ENCODE measurements around the gene TRPM6.
A peak's percentile ranks its signal among the peaks of the same experiment; 100 is the strongest.

Gene TRPM6, protein sequence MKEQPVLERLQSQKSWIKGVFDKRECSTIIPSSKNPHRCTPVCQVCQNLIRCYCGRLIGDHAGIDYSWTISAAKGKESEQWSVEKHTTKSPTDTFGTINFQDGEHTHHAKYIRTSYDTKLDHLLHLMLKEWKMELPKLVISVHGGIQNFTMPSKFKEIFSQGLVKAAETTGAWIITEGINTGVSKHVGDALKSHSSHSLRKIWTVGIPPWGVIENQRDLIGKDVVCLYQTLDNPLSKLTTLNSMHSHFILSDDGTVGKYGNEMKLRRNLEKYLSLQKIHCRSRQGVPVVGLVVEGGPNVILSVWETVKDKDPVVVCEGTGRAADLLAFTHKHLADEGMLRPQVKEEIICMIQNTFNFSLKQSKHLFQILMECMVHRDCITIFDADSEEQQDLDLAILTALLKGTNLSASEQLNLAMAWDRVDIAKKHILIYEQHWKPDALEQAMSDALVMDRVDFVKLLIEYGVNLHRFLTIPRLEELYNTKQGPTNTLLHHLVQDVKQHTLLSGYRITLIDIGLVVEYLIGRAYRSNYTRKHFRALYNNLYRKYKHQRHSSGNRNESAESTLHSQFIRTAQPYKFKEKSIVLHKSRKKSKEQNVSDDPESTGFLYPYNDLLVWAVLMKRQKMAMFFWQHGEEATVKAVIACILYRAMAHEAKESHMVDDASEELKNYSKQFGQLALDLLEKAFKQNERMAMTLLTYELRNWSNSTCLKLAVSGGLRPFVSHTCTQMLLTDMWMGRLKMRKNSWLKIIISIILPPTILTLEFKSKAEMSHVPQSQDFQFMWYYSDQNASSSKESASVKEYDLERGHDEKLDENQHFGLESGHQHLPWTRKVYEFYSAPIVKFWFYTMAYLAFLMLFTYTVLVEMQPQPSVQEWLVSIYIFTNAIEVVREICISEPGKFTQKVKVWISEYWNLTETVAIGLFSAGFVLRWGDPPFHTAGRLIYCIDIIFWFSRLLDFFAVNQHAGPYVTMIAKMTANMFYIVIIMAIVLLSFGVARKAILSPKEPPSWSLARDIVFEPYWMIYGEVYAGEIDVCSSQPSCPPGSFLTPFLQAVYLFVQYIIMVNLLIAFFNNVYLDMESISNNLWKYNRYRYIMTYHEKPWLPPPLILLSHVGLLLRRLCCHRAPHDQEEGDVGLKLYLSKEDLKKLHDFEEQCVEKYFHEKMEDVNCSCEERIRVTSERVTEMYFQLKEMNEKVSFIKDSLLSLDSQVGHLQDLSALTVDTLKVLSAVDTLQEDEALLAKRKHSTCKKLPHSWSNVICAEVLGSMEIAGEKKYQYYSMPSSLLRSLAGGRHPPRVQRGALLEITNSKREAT (N-terminal part only)

DNA sequence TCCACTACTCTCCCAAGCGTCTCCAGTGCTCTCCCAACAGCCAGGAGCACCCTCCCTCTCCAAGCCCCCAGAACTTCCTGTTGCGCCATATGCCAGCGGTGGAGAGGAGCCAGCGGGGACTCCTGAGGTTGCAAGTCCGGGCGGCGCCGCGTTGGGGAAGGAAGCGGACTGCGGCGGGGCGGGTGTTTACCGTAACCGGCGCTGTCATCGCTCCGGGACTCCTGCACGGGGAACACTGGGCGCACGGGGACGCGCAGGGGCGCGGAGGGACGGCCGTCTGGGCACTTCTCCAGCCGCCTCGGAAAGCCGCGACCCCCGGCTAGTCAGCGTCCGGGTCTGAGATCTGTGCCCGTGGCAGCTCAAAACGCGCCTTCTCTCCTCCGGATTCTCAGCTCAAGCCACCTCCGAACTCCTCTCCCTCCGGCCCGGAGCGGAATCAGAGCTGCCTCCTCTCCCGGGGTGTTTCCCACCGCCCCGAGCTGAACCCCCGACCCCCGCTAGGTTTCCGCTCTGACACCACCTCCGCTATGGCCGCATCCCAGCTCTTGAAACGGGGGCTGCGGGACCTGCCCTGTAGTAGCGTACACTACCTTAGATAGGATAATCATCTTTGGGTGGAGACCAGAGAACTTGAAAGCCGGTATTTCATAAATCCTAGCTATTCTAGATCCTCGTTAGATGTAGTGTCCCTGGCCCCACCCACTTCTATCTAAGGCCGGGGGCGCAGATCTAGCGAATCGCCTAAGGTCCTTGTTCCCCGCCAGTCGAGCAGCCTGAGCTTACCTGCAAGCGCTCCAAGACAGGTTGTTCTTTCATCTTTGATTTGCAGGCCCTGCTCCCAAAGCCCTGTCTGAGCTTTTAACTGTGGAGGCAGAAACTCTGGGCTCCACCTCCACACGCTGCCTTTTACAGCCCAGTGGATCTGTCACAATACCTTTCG is at the start of gene TRPM6:
TRPM6 (minus strand) TSS at position 881 of the 940 bp plus-strand sequence; CDS start at position 816, 65 bp downstream.
- no peak for TF ChIP-seq EZH2 (optimal IDR thresholded peaks at IDR 0.05; ENCODE audit: low read depth, low read length)
- TF ChIP-seq, protein P1, sequence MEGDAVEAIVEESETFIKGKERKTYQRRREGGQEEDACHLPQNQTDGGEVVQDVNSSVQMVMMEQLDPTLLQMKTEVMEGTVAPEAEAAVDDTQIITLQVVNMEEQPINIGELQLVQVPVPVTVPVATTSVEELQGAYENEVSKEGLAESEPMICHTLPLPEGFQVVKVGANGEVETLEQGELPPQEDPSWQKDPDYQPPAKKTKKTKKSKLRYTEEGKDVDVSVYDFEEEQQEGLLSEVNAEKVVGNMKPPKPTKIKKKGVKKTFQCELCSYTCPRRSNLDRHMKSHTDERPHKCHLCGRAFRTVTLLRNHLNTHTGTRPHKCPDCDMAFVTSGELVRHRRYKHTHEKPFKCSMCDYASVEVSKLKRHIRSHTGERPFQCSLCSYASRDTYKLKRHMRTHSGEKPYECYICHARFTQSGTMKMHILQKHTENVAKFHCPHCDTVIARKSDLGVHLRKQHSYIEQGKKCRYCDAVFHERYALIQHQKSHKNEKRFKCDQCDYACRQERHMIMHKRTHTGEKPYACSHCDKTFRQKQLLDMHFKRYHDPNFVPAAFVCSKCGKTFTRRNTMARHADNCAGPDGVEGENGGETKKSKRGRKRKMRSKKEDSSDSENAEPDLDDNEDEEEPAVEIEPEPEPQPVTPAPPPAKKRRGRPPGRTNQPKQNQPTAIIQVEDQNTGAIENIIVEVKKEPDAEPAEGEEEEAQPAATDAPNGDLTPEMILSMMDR (IDR thresholded peaks at IDR 0.05; ENCODE audit: low read length), result no peak
- no peak for TF ChIP-seq EZH2phosphoT487 (IDR thresholded peaks at IDR 0.05; ENCODE audit: low read length)
- Histone ChIP-seq H3K9ac (ENCODE audit: low read length) (no peak within 1 kb of the TSS), H3K4me1 (ENCODE audit: low read length) (no peaks in the 10 kb centered on the region), H3K36me3 (replicated peaks; ENCODE audit: insufficient read depth, low read length) (no peaks in the 10 kb centered on the region), H3K27me3 (replicated peaks; ENCODE audit: insufficient read depth, low read length) (no peaks in the 10 kb centered on the region), H4K20me1 (ENCODE audit: insufficient read depth, low read length) (no peaks in the 10 kb centered on the region), H3K9me3 (replicated peaks; ENCODE audit: insufficient read depth, low read length) (no peaks in the 10 kb centered on the region), H2AFZ (ENCODE audit: low read length) (peak within 1 kb of the TSS; percentile 56), H3K27ac (ENCODE audit: low read length) (no peak within 1 kb of the TSS), H3F3A (ENCODE audit: insufficient read depth, low read length) (no peaks in the 10 kb centered on the region), H3K4me2 (ENCODE audit: low read depth, low read length) (peak within 1 kb of the TSS; percentile 46), H3K9me2 (replicated peaks; ENCODE audit: insufficient read depth, low read length) (no peaks in the 10 kb centered on the region), H3K79me2 (ENCODE audit: low read length) (no peaks in the 10 kb centered on the region), H3K4me3 (ENCODE audit: low read length) (peak within 1 kb of the TSS; percentile 41)
- no peak for DNase-seq

DNA sequence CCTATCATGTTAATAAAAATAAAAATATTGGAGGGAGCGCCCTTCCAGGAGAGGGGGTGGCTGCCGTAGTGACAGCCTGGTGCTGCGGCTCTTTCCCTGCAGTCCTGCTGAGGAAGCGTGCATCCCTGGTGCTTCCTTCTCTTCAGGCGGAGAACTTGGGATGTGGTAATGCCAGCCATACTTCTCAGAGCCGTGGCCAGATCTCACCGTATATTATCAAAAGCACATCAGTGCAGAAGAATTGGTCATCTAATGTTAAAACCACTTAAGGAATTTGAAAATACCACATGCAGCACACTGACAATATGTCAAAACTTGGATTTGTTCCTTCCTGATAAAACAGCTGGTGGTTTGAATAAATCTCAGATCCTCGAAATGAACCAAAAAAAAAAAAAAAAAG is 47.3 kb upstream of the TRPM6 start:
- no peaks in the 10 kb centered on the region for H3K36me3 ChIP-seq (replicated peaks; ENCODE audit: insufficient read depth, low read length)
- H3K9me2 ChIP-seq (replicated peaks; ENCODE audit: insufficient read depth, low read length), result no peaks in the 10 kb centered on the region

More for the DNA sequence above, 47.3 kb upstream of the TRPM6 start:
- H4K20me1 ChIP-seq (ENCODE audit: insufficient read depth, low read length), result no peaks in the 10 kb centered on the region
- no peaks in the 10 kb centered on the region for H3K27me3 ChIP-seq (replicated peaks; ENCODE audit: insufficient read depth, low read length)
- no peak for TF ChIP-seq EZH2 (optimal IDR thresholded peaks at IDR 0.05; ENCODE audit: low read depth, low read length)
- no peak for TF ChIP-seq EZH2phosphoT487 (IDR thresholded peaks at IDR 0.05; ENCODE audit: low read length)
- TF ChIP-seq, protein P1 (IDR thresholded peaks at IDR 0.05; ENCODE audit: low read length), result no peak
- H2AFZ ChIP-seq (ENCODE audit: low read length), result no peak overlapping the region
- H3K27ac ChIP-seq (ENCODE audit: low read length), result no peak overlapping the region
- no peak overlapping the region for H3K4me3 ChIP-seq (ENCODE audit: low read length)
- H3K9me3 ChIP-seq (replicated peaks; ENCODE audit: insufficient read depth, low read length), result no peaks in the 10 kb centered on the region
- H3K79me2 ChIP-seq (ENCODE audit: low read length), result no peaks in the 10 kb centered on the region
- no peaks in the 10 kb centered on the region for H3K4me1 ChIP-seq (ENCODE audit: low read length)
- no peak overlapping the region for H3K4me2 ChIP-seq (ENCODE audit: low read depth, low read length)
- H3F3A ChIP-seq (ENCODE audit: insufficient read depth, low read length), result no peaks in the 10 kb centered on the region
- DNase-seq, result no peak
- H3K9ac ChIP-seq (ENCODE audit: low read length), result no peak overlapping the region
